Measurements from ENCODE around the gene CCNL2.

- no peak for TF ChIP-seq CTCF (IDR thresholded peaks at IDR 0.05)
- TF ChIP-seq POLR2A (IDR thresholded peaks at IDR 0.05), result no peak
- no peak for TF ChIP-seq EP300 (IDR thresholded peaks at IDR 0.05)
These were observed 28.3 kb downstream of the CCNL2 start for GRCh38 chr1:1370771-1371300.
